C4-2B (cell line): ENCODE results near the gene HMGN2.

Experiments
- H3K27ac ChIP-seq: fragments of 450-650 bp; 2 replicates; pipeline ENCODE4 v1.5.1; 2017
- CTCF ChIP-seq: fragments of 450-650 bp; conservative IDR thresholded peaks from 2 replicates; pipeline ENCODE4 v1.5.1; 2017; ENCODE audit warnings: mild to moderate bottlenecking
- ZFX ChIP-seq: fragments of 450-650 bp; IDR thresholded peaks from 2 replicates; pipeline ENCODE4 v1.6.1; 2017

Gene HMGN2

GRCh38 chr1:26477446-26478152 lies 5.4 kb downstream of the HMGN2 start:
- no peak for TF ChIP-seq ZFX
- TF ChIP-seq CTCF, result no peak
- H3K27ac ChIP-seq, result no peak overlapping the region

- no peak overlapping the region for H3K27ac ChIP-seq
- TF ChIP-seq ZFX, result no peak
- no peak for TF ChIP-seq CTCF
These were observed 5.9 kb downstream of the HMGN2 start for GRCh38 chr1:26478159-26478558.

- TF ChIP-seq ZFX (no peak), CTCF (no peak)
- H3K27ac ChIP-seq, result no peak overlapping the region
These were observed 6.7 kb downstream of the HMGN2 start for GRCh38 chr1:26478988-26479387.

GRCh38 chr1:26482921-26483320 lies 10.7 kb downstream of the HMGN2 start:
- H3K27ac ChIP-seq, result no peak overlapping the region
- no peak for TF ChIP-seq CTCF
- no peak for TF ChIP-seq ZFX

GRCh38 chr1:26483980-26484379 lies 11.7 kb downstream of the HMGN2 start:
- no peak overlapping the region for H3K27ac ChIP-seq
- TF ChIP-seq CTCF, result no peak

- H3K27ac ChIP-seq, result no peak overlapping the region
- no peak for TF ChIP-seq CTCF
- TF ChIP-seq ZFX, result no peak
These were observed 17.9 kb downstream of the HMGN2 start for GRCh38 chr1:26490155-26490554.

GRCh38 chr1:26493267-26493666 lies 21.0 kb downstream of the HMGN2 start:
- H3K27ac ChIP-seq, result peak overlapping the region; percentile 32; the same call in 1 of the 2 replicates
- TF ChIP-seq ZFX, result no peak
- no peak for TF ChIP-seq CTCF
